ENCODE measurements around the gene SLC26A9. TPM values are rescaled to one million over a fixed set of nuclear protein-coding genes. Genes with fewer than 3 reads are reported as not detected.

The SLC26A9 gene
- total RNA-seq, 6 experiments from 2014 or later = not detected

- Mint-ChIP-seq H3K27ac (no peak overlapping the region), H3K4me3 (no peak overlapping the region), H3K9me3 (no peaks in the 10 kb centered on the region), H3K4me1 (ENCODE audit: low read depth) (peaks cover 45% of the 10 kb centered on the region), H3K36me3 (ENCODE audit: low read depth) (no peaks in the 10 kb centered on the region), H3K27me3 (ENCODE audit: insufficient read depth) (peaks cover 3% of the 10 kb centered on the region)
- TF ChIP-seq CTCF (IDR thresholded peaks at IDR 0.05) = no peak
- no peak for DNase-seq
Observed at GRCh38 chr1:205934788-205935187, 8.5 kb downstream of the SLC26A9 start.

GRCh38 chr1:205933671-205934618, 9.3 kb downstream of the SLC26A9 start:
- no peaks in the 10 kb centered on the region for H3K36me3 Mint-ChIP-seq (ENCODE audit: low read depth)
- DNase-seq = peak; percentile 48
- H3K4me3 Mint-ChIP-seq = no peak overlapping the region; the same call in 1 of the 2 replicates
- peak overlapping the region; percentile 77 for H3K27ac Mint-ChIP-seq
- no peaks in the 10 kb centered on the region for H3K9me3 Mint-ChIP-seq
- no peak for TF ChIP-seq CTCF (IDR thresholded peaks at IDR 0.05)
- peaks cover 8% of the 10 kb centered on the region for H3K27me3 Mint-ChIP-seq (ENCODE audit: insufficient read depth)
- peaks cover 45% of the 10 kb centered on the region for H3K4me1 Mint-ChIP-seq (ENCODE audit: low read depth)

- Mint-ChIP-seq H3K27ac (no peak overlapping the region; the same call in 1 of the 2 replicates), H3K36me3 (ENCODE audit: low read depth) (no peaks in the 10 kb centered on the region)
Observed at GRCh38 chr1:205932776-205933175, 10.5 kb downstream of the SLC26A9 start.

GRCh38 chr1:205930799-205931281, 12.4 kb downstream of the SLC26A9 start:
- H3K9me3 Mint-ChIP-seq = no peaks in the 10 kb centered on the region
- no peak for TF ChIP-seq CTCF (IDR thresholded peaks at IDR 0.05)
- no peak for DNase-seq
- no peak overlapping the region for H3K27ac Mint-ChIP-seq
- H3K36me3 Mint-ChIP-seq (ENCODE audit: low read depth) = no peaks in the 10 kb centered on the region
- H3K4me3 Mint-ChIP-seq = no peak overlapping the region
- peaks cover 17% of the 10 kb centered on the region for H3K27me3 Mint-ChIP-seq (ENCODE audit: insufficient read depth)
- peaks cover 32% of the 10 kb centered on the region for H3K4me1 Mint-ChIP-seq (ENCODE audit: low read depth)

More at GRCh38 chr1:205932776-205933175, 10.5 kb downstream of the SLC26A9 start:
- no peak for DNase-seq
- TF ChIP-seq CTCF (IDR thresholded peaks at IDR 0.05) = no peak
- Mint-ChIP-seq H3K9me3 (no peaks in the 10 kb centered on the region), H3K4me1 (ENCODE audit: low read depth) (peaks cover 39% of the 10 kb centered on the region), H3K4me3 (no peak overlapping the region), H3K27me3 (ENCODE audit: insufficient read depth) (peaks cover 13% of the 10 kb centered on the region)

GRCh38 chr1:205930195-205930577, 13.1 kb downstream of the SLC26A9 start:
- H3K4me1 Mint-ChIP-seq (ENCODE audit: low read depth) = peaks cover 38% of the 10 kb centered on the region
- H3K27me3 Mint-ChIP-seq (ENCODE audit: insufficient read depth) = peaks cover 17% of the 10 kb centered on the region
- no peaks in the 10 kb centered on the region for H3K36me3 Mint-ChIP-seq (ENCODE audit: low read depth)
- H3K27ac Mint-ChIP-seq = no peak overlapping the region
- DNase-seq = no peak
- H3K4me3 Mint-ChIP-seq = no peak overlapping the region
- no peaks in the 10 kb centered on the region for H3K9me3 Mint-ChIP-seq
- TF ChIP-seq CTCF (IDR thresholded peaks at IDR 0.05) = no peak
